Natural killer cell (primary cell): ENCODE data around the gene BIN1. TPM values are rescaled to one million over a fixed set of nuclear protein-coding genes. Genes with fewer than 3 reads are reported as not detected.

Source experiments
- ATAC-seq, 3 donors: fragments of 150-1000 bp in 2 of 3; fragments of 200-7000 bp in 1 of 3; cut with Tn5 transposase; 1 replicate in 1 of 3; 2 replicates in 2 of 3; pipeline ENCODE4 v1.10.0; 2021; ENCODE audit warnings: mild to moderate bottlenecking in 2 of 3, moderate library complexity in 2 of 3
- DNase-seq, 2 donors: peaks; one replicate each; pipeline versions ENCODE4 v3.0.0 to v3.0.0-alpha.2; 2013 to 2021; ENCODE audit warnings: mixed read lengths in 1 of 2
- H3K27ac ChIP-seq: one replicate; pipeline ENCODE4 v1.5.1; 2013; ENCODE audit warnings: mild to moderate bottlenecking, low read length
- H3K27me3 ChIP-seq: one replicate; pipeline ENCODE4 v1.6.1; 2013; ENCODE audit warnings: low read length; ENCODE audit not compliant: control insufficient read depth, insufficient read depth
- H3K36me3 ChIP-seq: one replicate; pipeline ENCODE4 v1.6.1; 2013; ENCODE audit warnings: low read length; ENCODE audit not compliant: control insufficient read depth, insufficient read depth
- H3K4me1 ChIP-seq: one replicate; pipeline ENCODE4 v1.6.1; 2013; ENCODE audit warnings: low read length; ENCODE audit not compliant: control insufficient read depth, insufficient read depth
- H3K4me3 ChIP-seq: one replicate; pipeline ENCODE4 v1.5.1; 2013; ENCODE audit warnings: low read length
- H3K9me3 ChIP-seq: one replicate; pipeline ENCODE4 v1.6.1; 2013; ENCODE audit warnings: low read length; ENCODE audit not compliant: control insufficient read depth, insufficient read depth
- H3K27ac Mint-ChIP-seq, 2 donors: one replicate each; pipeline ENCODE4 v1.8.0; 2022; ENCODE audit warnings: mild to moderate bottlenecking in 2 of 2, mixed read lengths in 2 of 2, moderate library complexity in 1 of 2
- H3K27me3 Mint-ChIP-seq, 2 donors: one replicate each; pipeline ENCODE4 v1.8.0; 2022; ENCODE audit warnings: low read depth in 2 of 2, mixed read lengths in 2 of 2
- H3K36me3 Mint-ChIP-seq: one replicate; pipeline ENCODE4 v1.8.0; 2022; ENCODE audit warnings: mixed read lengths
- H3K4me1 Mint-ChIP-seq, 2 donors: one replicate each; pipeline ENCODE4 v1.8.0; 2022; ENCODE audit warnings: mixed read lengths in 2 of 2
- H3K4me3 Mint-ChIP-seq: one replicate; pipeline ENCODE4 v1.8.0; 2022; ENCODE audit warnings: mild to moderate bottlenecking, moderate library complexity, mixed read lengths
- H3K9me3 Mint-ChIP-seq, 2 donors: one replicate each; pipeline ENCODE4 v1.8.0; 2022; ENCODE audit warnings: mixed read lengths in 2 of 2
- WGBS: methylation state at CpG from one replicate; pipeline ENCODE4 v1.1.7; 2013; ENCODE audit warnings: missing lambda C conversion rate; ENCODE audit not compliant: insufficient coverage; 5-methylcytosine and 5-hydroxymethylcytosine counted together
- intact Hi-C: fragments of 100-400 bp; cut with micrococcal nuclease; formaldehyde crosslinking; loops from one replicate; pipeline ENCODE4 v1.14.2; 2022
- total RNA-seq, 4 donors: library from RNA; stranded (reverse); fragments of 120-200 nt in 1 of 4; gene quantifications; one replicate each; pipeline versions ENCODE4 v1.2.3 to v1.2.4, GENCODE V29; 2013 to 2022
- TF ChIP-seq, protein P1 (sequence below): fragments of 200-600 bp; IDR thresholded peaks from one replicate; pipeline ENCODE4 v1.8.0; 2022; ENCODE audit warnings: antibody characterized with exemption

BIN1 gene
- total RNA-seq, 3 donors from 2014 or later (not counting 1 experiment from before 2014, with no cell fraction given), result 73.5 to 131 (median 107) TPM

DNA sequence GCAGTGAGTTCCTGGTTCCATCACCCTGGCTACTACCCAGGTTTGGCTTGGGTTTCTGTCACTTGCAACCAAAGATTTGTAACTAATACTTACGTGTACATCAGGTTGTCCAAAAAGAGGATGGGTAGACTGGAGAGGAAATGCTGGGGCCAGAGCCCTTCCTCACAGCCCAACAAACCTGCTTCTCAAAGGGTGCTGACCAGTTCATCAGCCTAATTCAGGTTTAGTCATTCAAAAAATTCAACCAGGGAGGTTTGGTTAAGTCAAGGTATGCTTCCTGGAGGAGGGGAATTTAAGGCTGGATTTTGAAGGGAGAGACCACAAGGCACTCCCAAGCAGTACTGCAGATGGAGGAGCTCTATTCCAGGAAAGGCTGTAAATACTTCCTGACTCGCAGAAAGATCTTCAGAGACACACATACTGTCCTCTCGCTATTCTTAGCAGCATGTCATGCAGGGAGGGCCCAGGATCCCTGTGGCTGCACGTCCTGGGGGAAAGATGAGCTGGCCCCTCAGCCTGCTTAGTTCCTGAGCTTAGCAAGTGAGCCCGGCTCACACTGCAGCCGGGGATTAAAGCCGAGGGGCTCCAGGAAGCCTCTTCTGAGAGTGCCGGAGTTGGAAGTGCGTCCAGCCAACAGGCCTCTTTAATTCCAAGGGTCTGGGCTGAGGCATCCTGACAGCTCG is 40.0 kb upstream of the BIN1 start:
- intact Hi-C loops, result no loop called here
- no peaks in the 10 kb centered on the region for H3K27me3 Mint-ChIP-seq
- H3K4me1 Mint-ChIP-seq, result no peaks in the 10 kb centered on the region
- no peak overlapping the region for H3K4me3 Mint-ChIP-seq
- no peak overlapping the region for H3K27ac Mint-ChIP-seq
- Histone ChIP-seq H3K4me1 (no peaks in the 10 kb centered on the region), H3K27me3 (no peaks in the 10 kb centered on the region), H3K4me3 (no peak overlapping the region), H3K36me3 (no peaks in the 10 kb centered on the region), H3K27ac (no peak overlapping the region), H3K9me3 (peaks cover 4% of the 10 kb centered on the region)
- ATAC-seq, result no peak
- no peaks in the 10 kb centered on the region for H3K36me3 Mint-ChIP-seq
- DNase-seq, result no peak
- TF ChIP-seq, protein P1, sequence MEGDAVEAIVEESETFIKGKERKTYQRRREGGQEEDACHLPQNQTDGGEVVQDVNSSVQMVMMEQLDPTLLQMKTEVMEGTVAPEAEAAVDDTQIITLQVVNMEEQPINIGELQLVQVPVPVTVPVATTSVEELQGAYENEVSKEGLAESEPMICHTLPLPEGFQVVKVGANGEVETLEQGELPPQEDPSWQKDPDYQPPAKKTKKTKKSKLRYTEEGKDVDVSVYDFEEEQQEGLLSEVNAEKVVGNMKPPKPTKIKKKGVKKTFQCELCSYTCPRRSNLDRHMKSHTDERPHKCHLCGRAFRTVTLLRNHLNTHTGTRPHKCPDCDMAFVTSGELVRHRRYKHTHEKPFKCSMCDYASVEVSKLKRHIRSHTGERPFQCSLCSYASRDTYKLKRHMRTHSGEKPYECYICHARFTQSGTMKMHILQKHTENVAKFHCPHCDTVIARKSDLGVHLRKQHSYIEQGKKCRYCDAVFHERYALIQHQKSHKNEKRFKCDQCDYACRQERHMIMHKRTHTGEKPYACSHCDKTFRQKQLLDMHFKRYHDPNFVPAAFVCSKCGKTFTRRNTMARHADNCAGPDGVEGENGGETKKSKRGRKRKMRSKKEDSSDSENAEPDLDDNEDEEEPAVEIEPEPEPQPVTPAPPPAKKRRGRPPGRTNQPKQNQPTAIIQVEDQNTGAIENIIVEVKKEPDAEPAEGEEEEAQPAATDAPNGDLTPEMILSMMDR, result no peak
- H3K9me3 Mint-ChIP-seq, result no peaks in the 10 kb centered on the region
- WGBS, result 93% methylated on average over 10 of the region's 10 CpGs

DNA sequence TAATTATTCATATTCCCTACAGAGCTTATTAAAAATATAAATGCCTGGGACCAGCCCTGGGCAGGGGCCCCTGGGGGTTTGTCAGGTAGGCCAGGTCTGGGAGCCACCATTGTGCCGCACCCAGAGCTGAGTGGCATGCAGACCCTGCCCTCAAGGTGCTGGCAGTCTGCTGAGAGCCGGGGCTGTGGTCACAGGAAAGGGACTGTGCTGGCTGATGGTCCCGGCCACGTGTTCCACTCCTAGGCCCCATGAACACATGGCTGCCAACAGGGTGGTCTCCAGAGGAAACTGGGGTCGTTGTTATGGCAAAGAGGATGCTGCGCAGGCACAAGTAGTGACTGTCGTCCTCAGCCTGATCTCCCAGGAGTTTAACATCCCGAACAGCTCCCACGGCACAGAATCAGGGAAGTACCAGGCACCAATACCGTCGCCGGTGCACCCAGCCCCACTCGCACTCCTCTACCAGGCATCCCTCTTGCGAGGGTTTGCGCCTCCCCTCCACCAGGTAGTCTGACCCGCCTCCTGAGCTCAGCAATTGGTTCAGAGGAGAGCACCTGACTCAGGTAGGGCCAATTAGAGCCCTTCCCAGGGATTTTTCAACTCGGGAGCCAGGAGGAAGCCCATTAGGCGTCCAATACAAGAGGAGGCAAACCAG is 39.2 kb upstream of the BIN1 start:
- Histone ChIP-seq H3K4me1 (no peaks in the 10 kb centered on the region), H3K27ac (no peak overlapping the region), H3K4me3 (no peak overlapping the region), H3K27me3 (no peaks in the 10 kb centered on the region), H3K36me3 (no peaks in the 10 kb centered on the region), H3K9me3 (peaks cover 4% of the 10 kb centered on the region)
- no peaks in the 10 kb centered on the region for H3K9me3 Mint-ChIP-seq
- no peak for ATAC-seq
- TF ChIP-seq, protein P1, result no peak
- peaks cover 0 to 4% of the 10 kb centered on the region in 2 donors for H3K27me3 Mint-ChIP-seq
- H3K4me1 Mint-ChIP-seq, result no peaks in the 10 kb centered on the region
- intact Hi-C loops, result no loop called here
- 91% methylated on average over 18 of the region's 18 CpGs for WGBS
- no peak for DNase-seq
- H3K27ac Mint-ChIP-seq, result no peak overlapping the region
- H3K36me3 Mint-ChIP-seq, result no peaks in the 10 kb centered on the region
- H3K4me3 Mint-ChIP-seq, result no peak overlapping the region

DNA sequence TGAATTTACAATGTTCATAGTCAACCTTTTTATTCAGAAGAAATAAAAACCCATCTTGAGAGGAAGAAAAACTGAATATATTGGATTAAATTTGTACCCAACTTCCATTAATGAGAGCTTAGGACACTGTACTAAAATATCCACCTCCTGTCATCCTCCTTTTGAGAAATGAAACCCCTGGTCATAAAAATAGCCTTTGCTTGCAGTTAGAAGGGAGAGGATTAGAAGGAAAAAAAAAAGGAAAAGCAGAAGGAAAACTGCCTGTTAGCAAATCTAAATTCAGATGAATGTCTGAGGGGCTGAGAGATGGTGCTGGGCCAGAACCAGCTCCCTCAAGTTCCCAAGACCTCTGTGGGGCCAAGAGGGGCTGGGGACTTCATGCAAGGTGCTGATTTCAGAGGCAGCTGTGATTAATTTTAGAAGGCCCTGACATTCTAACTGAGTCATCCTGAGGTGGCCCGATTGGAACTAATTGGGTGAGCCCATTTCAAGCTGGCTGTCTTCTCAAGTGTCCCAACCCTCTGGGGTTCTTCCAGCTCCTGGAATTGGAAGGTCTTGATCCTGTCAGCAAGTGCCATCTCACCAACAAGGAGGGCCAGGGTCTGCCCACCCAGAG is 38.4 kb upstream of the BIN1 start:
- ATAC-seq (no peak), DNase-seq (no peak)
- Mint-ChIP-seq H3K27ac (no peak overlapping the region), H3K4me1 (peaks cover 0 to 2% of the 10 kb centered on the region in 2 donors), H3K36me3 (no peaks in the 10 kb centered on the region), H3K27me3 (peaks cover 0 to 6% of the 10 kb centered on the region in 2 donors), H3K4me3 (no peak overlapping the region), H3K9me3 (no peaks in the 10 kb centered on the region)
- no peak overlapping the region for H3K27ac ChIP-seq
- H3K36me3 ChIP-seq, result no peaks in the 10 kb centered on the region
- WGBS, result 89% methylated on average over 1 of the region's 1 CpG
- H3K4me1 ChIP-seq, result no peaks in the 10 kb centered on the region
- TF ChIP-seq, protein P1, result no peak
- no peaks in the 10 kb centered on the region for H3K27me3 ChIP-seq
- intact Hi-C loops, result no loop called here
- no peak overlapping the region for H3K4me3 ChIP-seq
- H3K9me3 ChIP-seq, result no peaks in the 10 kb centered on the region
